HEK293T (cell line): ENCODE results near the gene TSEN34.
"Not testable (repeated sequence)": the region's sequence is repeated elsewhere in the genome, so short reads cannot be mapped to it uniquely, and the experiment has no call there.

Experiments used
- CTCF ChIA-PET: fragments of 350-600 bp; formaldehyde crosslinking; extraction: SDS; loops from one replicate; lab custom pipeline; 2021; ENCODE audit warnings: antibody characterized with exemption, inconsistent platforms; lab: Yijun Ruan, JAX
- POLR2A ChIA-PET: fragments of 350-600 bp; formaldehyde crosslinking; extraction: SDS; loops from one replicate; lab custom pipeline; 2020; ENCODE audit warnings: antibody characterized with exemption, inconsistent platforms; lab: Yijun Ruan, JAX
- DNase-seq: peaks from one replicate; pipeline ENCODE4 v3.0.0; 2012; ENCODE audit warnings: mixed read lengths; ENCODE audit errors: extremely low spot score
- ARNT ChIP-seq: fragments of 450-650 bp; IDR thresholded peaks from 2 replicates; pipeline ENCODE4 v1.6.1; 2017; ENCODE audit warnings: mild to moderate bottlenecking
- BHLHE40 ChIP-seq: fragments of 450-650 bp; IDR thresholded peaks from 2 replicates; pipeline ENCODE4 v1.6.1; 2016; ENCODE audit warnings: mild to moderate bottlenecking, moderate library complexity, borderline replicate concordance
- CTBP1 ChIP-seq: fragments of 450-650 bp; IDR thresholded peaks from 2 replicates; pipeline ENCODE4 v1.6.1; 2016; ENCODE audit warnings: borderline replicate concordance
- ELF4 ChIP-seq: fragments of 450-650 bp; IDR thresholded peaks from 2 replicates; pipeline ENCODE4 v1.6.1; 2017; ENCODE audit warnings: antibody characterized with exemption
- FOXA1 ChIP-seq: fragments of 450-650 bp; IDR thresholded peaks from 2 replicates; pipeline ENCODE4 v1.6.1; 2016; ENCODE audit warnings: mild to moderate bottlenecking
- FOXK2 ChIP-seq: fragments of 450-650 bp; IDR thresholded peaks from 2 replicates; pipeline ENCODE4 v1.6.1; 2016; ENCODE audit warnings: mild to moderate bottlenecking
- FOXM1 ChIP-seq: fragments of 450-650 bp; IDR thresholded peaks from 2 replicates; pipeline ENCODE4 v1.6.1; 2017; ENCODE audit warnings: mild to moderate bottlenecking, borderline replicate concordance
- HDGF ChIP-seq: fragments of 450-650 bp; IDR thresholded peaks from 2 replicates; pipeline ENCODE4 v1.6.1; 2017; ENCODE audit warnings: antibody characterized with exemption, borderline replicate concordance
- L3MBTL2 ChIP-seq: fragments of 450-650 bp; conservative IDR thresholded peaks from 2 replicates; pipeline ENCODE4 v1.6.1; 2016; ENCODE audit warnings: mild to moderate bottlenecking
- LEF1 ChIP-seq: fragments of 450-650 bp; IDR thresholded peaks from 2 replicates; pipeline ENCODE4 v1.6.1; 2017; ENCODE audit warnings: mild to moderate bottlenecking, borderline replicate concordance
- NFRKB ChIP-seq: fragments of 450-650 bp; IDR thresholded peaks from 2 replicates; pipeline ENCODE4 v1.6.1; 2016; ENCODE audit warnings: mild to moderate bottlenecking, moderate library complexity
- PKNOX1 ChIP-seq: fragments of 450-650 bp; IDR thresholded peaks from 2 replicates; pipeline ENCODE4 v1.6.1; 2016
- SP1 ChIP-seq: fragments of 450-650 bp; IDR thresholded peaks from 2 replicates; pipeline ENCODE4 v1.6.1; 2017
- SUZ12 ChIP-seq: fragments of 450-650 bp; IDR thresholded peaks from 2 replicates; pipeline ENCODE4 v1.6.1; 2016; ENCODE audit warnings: mild to moderate bottlenecking
- TARDBP ChIP-seq: fragments of 450-650 bp; IDR thresholded peaks from 2 replicates; pipeline ENCODE4 v1.6.1; 2016
- ZNF384 ChIP-seq: fragments of 450-650 bp; IDR thresholded peaks from 2 replicates; pipeline ENCODE4 v1.6.1; 2016

The TSEN34 gene

GRCh38 chr19:54179921-54180461, 11.1 kb upstream of the TSEN34 start:
- CTCF ChIA-PET, result no interaction called here
- TF ChIP-seq HDGF (no peak), LEF1 (no peak), ZNF384 (no peak), FOXM1 (no peak), BHLHE40 (no peak), SP1 (no peak), FOXK2 (no peak), PKNOX1 (no peak), TARDBP (no peak), FOXA1 (no peak), NFRKB (no peak), CTBP1 (no peak), L3MBTL2 (no peak), ARNT (no peak), ELF4 (no peak), SUZ12 (no peak)
- POLR2A ChIA-PET, result no interaction called here
- DNase-seq, result peak; percentile 58

GRCh38 chr19:54180691-54181091, 10.4 kb upstream of the TSEN34 start:
- CTCF ChIA-PET, result no interaction called here
- DNase-seq, result no peak
- no peak for TF ChIP-seq FOXK2
- TF ChIP-seq CTBP1, result no peak
- TF ChIP-seq HDGF, result no peak
- TF ChIP-seq ARNT, result no peak
- no peak for TF ChIP-seq LEF1
- no peak for TF ChIP-seq TARDBP
- no peak for TF ChIP-seq NFRKB
- POLR2A ChIA-PET, result no interaction called here

- POLR2A ChIA-PET, CTCF ChIA-PET, DNase-seq: not testable (repeated sequence)
Measured at GRCh38 chr19:54181894-54182293, 9.2 kb upstream of the TSEN34 start.

GRCh38 chr19:54183431-54183830, 7.7 kb upstream of the TSEN34 start:
- CTCF ChIA-PET, result no interaction called here
- POLR2A ChIA-PET, result no interaction called here
- no peak for DNase-seq
- no peak for TF ChIP-seq FOXK2
- TF ChIP-seq PKNOX1, result no peak
- TF ChIP-seq FOXA1, result no peak
- no peak for TF ChIP-seq TARDBP
- TF ChIP-seq BHLHE40, result no peak
- TF ChIP-seq NFRKB, result no peak

GRCh38 chr19:54186351-54186750, 4.8 kb upstream of the TSEN34 start:
- POLR2A ChIA-PET, result no interaction called here

GRCh38 chr19:54186934-54187381, 4.2 kb upstream of the TSEN34 start:
- ChIA-PET CTCF (no interaction called here), POLR2A (interaction anchor here (5.7 kb wide), 1 partner anchor 21 kb away, joined by 46 read pairs; no protein-coding TSS in a partner anchor)
- no peak for DNase-seq
- no peak for TF ChIP-seq ELF4
- TF ChIP-seq NFRKB, result no peak
- no peak for TF ChIP-seq PKNOX1

More at GRCh38 chr19:54186351-54186750, 4.8 kb upstream of the TSEN34 start:
- no peak for DNase-seq
- CTCF ChIA-PET, result no interaction called here
- no peak for TF ChIP-seq LEF1
- TF ChIP-seq SUZ12, result no peak
- no peak for TF ChIP-seq ZNF384
- TF ChIP-seq SP1, result no peak
- no peak for TF ChIP-seq FOXM1
- no peak for TF ChIP-seq ELF4
- TF ChIP-seq CTBP1, result no peak
- no peak for TF ChIP-seq L3MBTL2
- no peak for TF ChIP-seq FOXA1
- TF ChIP-seq HDGF, result no peak
- TF ChIP-seq ARNT, result no peak
- no peak for TF ChIP-seq BHLHE40
- no peak for TF ChIP-seq TARDBP
- TF ChIP-seq PKNOX1, result no peak
- TF ChIP-seq FOXK2, result no peak
- no peak for TF ChIP-seq NFRKB
